Measurements from ENCODE around the gene GPR25.

GPR25 gene

DNA sequence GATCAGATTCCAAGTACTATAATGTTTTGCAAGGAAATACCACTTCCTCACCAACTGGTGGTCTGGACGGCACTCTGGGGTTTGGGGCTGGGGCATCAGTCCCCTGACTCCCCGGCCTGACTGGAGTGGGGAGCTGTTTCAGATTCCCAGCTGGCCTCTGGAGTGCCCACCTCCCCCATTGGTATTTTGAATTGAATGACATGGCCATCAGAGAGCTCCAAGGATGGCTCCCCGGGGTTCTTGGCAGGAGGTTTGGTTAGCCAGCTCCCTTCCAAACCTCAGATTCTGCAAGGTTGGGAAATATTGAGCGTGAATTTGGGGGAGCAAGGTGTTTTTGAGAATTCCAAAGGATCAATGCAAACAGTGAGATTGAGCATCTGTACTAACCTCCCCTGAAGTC, 19.8 kb downstream of the GPR25 start:
- no peaks in the 10 kb centered on the region for H3K9me3 ChIP-seq (ENCODE audit: control insufficient read depth in 1 of 2, low read length in 2 of 2)
- H3K36me3 ChIP-seq (ENCODE audit: control insufficient read depth in 1 of 2, insufficient read depth in 2 of 2, low read length in 2 of 2), result no peaks in the 10 kb centered on the region
- peaks cover 40 to 53% of the 10 kb centered on the region in 2 donors for H3K4me1 ChIP-seq (ENCODE audit: control insufficient read depth in 1 of 2, insufficient read depth in 2 of 2, low read length in 2 of 2)
- H3K9ac ChIP-seq (ENCODE audit: low read depth in 1 of 2, low read length in 2 of 2), result peak overlapping the region; percentile 72 to 77
- H3K27me3 ChIP-seq (ENCODE audit: control insufficient read depth in 1 of 2, insufficient read depth in 2 of 2, low read length in 2 of 2), result no peaks in the 10 kb centered on the region
- peak overlapping the region; percentile 22 for H3K27ac ChIP-seq (ENCODE audit: low read depth, low read length)
- H3K4me3 ChIP-seq (ENCODE audit: low read depth in 1 of 2, low read length in 2 of 2), result peak overlapping the region; percentile 8 to 73

DNA sequence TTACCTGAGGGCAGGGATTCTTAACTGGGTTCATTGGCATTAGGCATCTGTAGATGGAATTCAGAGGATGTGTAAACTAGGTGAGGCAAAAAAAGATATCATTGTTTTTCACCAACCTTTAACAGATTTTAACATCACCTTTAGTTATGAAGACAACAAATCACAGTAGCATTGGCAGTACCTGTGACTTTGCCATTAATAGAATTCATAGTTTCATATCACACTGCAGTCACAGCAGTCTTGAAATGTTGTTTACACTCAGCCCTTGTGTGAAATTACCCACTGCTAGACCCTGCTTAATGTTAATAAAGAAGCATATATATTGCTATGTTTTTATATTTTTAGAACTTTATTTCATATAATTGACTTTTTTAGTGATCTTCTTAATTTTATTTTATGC, 20.2 kb downstream of the GPR25 start:
- Histone ChIP-seq H3K27me3 (ENCODE audit: control insufficient read depth in 1 of 2, insufficient read depth in 2 of 2, low read length in 2 of 2) (no peaks in the 10 kb centered on the region), H3K27ac (ENCODE audit: low read depth, low read length) (peak overlapping the region; percentile 22), H3K9ac (ENCODE audit: low read depth in 1 of 2, low read length in 2 of 2) (peak overlapping the region; percentile 77 to 92), H3K4me1 (ENCODE audit: control insufficient read depth in 1 of 2, insufficient read depth in 2 of 2, low read length in 2 of 2) (peaks cover 43 to 57% of the 10 kb centered on the region in 2 donors), H3K4me3 (ENCODE audit: low read depth in 1 of 2, low read length in 2 of 2) (peak overlapping the region; percentile 73 to 89), H3K9me3 (ENCODE audit: control insufficient read depth in 1 of 2, low read length in 2 of 2) (no peaks in the 10 kb centered on the region), H3K36me3 (ENCODE audit: control insufficient read depth in 1 of 2, insufficient read depth in 2 of 2, low read length in 2 of 2) (peaks cover 2% of the 10 kb centered on the region in 2 donors)

DNA sequence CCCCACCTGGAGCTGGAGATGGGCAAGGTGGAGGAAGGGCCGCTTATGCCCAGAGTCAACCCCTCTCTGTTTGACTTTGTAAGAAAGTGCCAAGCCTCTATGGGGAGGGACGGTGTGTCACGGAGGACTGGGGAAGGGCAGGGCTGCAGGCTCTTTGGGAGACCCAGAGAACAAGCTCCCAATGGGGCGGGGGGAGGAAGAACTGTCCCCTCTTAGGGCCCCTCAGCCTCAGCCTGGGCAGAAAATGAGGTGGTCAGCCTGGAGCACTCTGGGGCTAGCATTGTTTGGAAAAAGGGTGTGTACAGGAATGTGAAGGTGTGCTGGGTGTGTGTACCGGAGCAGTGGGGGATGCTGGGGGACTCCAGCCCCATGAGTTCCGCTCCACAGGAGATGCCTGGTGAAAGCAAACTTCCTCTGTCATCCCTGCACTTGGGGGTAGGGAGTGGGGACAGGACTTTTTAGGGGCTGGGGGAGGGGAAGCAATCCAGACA, 20.7 kb downstream of the GPR25 start:
- peaks cover 44 to 60% of the 10 kb centered on the region in 2 donors for H3K4me1 ChIP-seq (ENCODE audit: control insufficient read depth in 1 of 2, insufficient read depth in 2 of 2, low read length in 2 of 2)
- H3K9me3 ChIP-seq (ENCODE audit: control insufficient read depth in 1 of 2, low read length in 2 of 2), result no peaks in the 10 kb centered on the region
- peak overlapping the region; percentile 52 to 92 for H3K9ac ChIP-seq (ENCODE audit: low read depth in 1 of 2, low read length in 2 of 2)
- H3K36me3 ChIP-seq (ENCODE audit: control insufficient read depth in 1 of 2, insufficient read depth in 2 of 2, low read length in 2 of 2), result peaks cover 6 to 7% of the 10 kb centered on the region in 2 donors
- H3K4me3 ChIP-seq (ENCODE audit: low read depth in 1 of 2, low read length in 2 of 2), result peak overlapping the region; percentile 73 to 89
- H3K27me3 ChIP-seq (ENCODE audit: control insufficient read depth in 1 of 2, insufficient read depth in 2 of 2, low read length in 2 of 2), result no peaks in the 10 kb centered on the region
- H3K27ac ChIP-seq (ENCODE audit: low read depth, low read length), result peak overlapping the region; percentile 11

DNA sequence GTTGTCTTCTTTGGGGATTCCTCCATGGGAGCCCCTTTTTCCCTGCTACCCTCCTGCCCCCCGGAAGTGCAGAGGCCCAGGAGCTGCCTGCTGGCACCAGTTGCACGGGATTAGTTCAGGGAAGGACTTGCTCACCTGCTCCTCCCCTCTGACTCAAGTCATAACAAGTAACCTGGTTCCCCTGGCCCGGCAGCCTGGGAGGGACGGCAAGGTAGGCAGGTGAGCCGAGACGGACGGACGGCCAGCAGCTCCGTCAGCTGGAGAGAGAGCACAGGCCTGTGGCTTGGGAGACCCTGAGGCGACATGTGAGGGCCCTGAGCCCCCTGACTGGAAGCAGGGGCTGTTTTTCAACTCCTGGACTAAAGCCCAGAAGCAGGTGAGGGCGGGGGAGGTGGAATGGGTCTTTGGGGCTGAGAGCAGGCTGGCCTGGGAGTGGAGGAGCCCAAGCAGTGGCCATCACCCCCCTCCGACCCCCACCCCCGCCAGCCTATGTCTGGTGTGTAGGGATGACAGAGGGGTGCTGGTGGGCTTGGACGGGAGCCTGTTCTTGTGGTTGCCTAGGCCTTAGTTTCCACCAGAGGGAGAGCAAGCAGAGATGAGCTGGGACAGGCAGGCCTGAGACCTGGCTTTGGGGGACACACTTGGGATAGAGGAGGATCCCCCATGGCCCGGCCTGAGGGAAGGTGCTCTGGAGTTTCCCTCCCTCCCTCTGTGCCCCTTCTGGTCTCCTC, 22.1 kb downstream of the GPR25 start, which contains the start of gene INAVA:
TSS of gene INAVA (plus strand) at position 189 of the 731 bp plus-strand sequence. CDS start 3,501 bp downstream, outside the sequence.
- Histone ChIP-seq H3K4me1 (ENCODE audit: control insufficient read depth in 1 of 2, insufficient read depth in 2 of 2, low read length in 2 of 2) (peaks cover 52 to 68% of the 10 kb centered on the region in 2 donors), H3K27ac (ENCODE audit: low read depth, low read length) (peak within 1 kb of the TSS; percentile 97), H3K4me3 (ENCODE audit: low read depth in 1 of 2, low read length in 2 of 2) (peak within 1 kb of the TSS; percentile 88 to 89), H3K27me3 (ENCODE audit: control insufficient read depth in 1 of 2, insufficient read depth in 2 of 2, low read length in 2 of 2) (no peaks in the 10 kb centered on the region), H3K36me3 (ENCODE audit: control insufficient read depth in 1 of 2, insufficient read depth in 2 of 2, low read length in 2 of 2) (peaks cover 18 to 19% of the 10 kb centered on the region in 2 donors), H3K9ac (ENCODE audit: low read depth in 1 of 2, low read length in 2 of 2) (peak within 1 kb of the TSS; percentile 91 to 92), H3K9me3 (ENCODE audit: control insufficient read depth in 1 of 2, low read length in 2 of 2) (no peaks in the 10 kb centered on the region)

DNA sequence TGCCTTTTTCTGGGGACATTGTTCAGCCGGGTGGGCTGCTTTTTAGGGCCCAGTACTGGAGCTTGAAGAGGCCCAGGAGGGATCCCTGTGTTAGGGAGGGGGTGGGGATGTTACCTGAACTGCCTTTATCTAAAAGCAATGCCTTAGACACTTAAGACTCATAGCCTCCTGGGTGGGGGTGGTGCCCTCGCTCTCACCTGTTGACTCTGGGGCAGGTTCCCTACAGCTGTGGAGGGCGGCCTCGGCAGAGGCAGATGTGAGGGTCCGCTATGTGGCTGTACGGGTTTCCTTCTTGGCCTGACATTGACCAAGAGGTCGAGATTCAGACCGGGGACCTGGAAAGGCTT, 22.6 kb downstream of the GPR25 start:
- Histone ChIP-seq H3K36me3 (ENCODE audit: control insufficient read depth in 1 of 2, insufficient read depth in 2 of 2, low read length in 2 of 2) (peaks cover 24% of the 10 kb centered on the region in 2 donors), H3K27me3 (ENCODE audit: control insufficient read depth in 1 of 2, insufficient read depth in 2 of 2, low read length in 2 of 2) (no peaks in the 10 kb centered on the region), H3K4me1 (ENCODE audit: control insufficient read depth in 1 of 2, insufficient read depth in 2 of 2, low read length in 2 of 2) (peaks cover 55 to 70% of the 10 kb centered on the region in 2 donors), H3K9me3 (ENCODE audit: control insufficient read depth in 1 of 2, low read length in 2 of 2) (no peaks in the 10 kb centered on the region), H3K27ac (ENCODE audit: low read depth, low read length) (peak overlapping the region; percentile 97), H3K9ac (ENCODE audit: low read depth in 1 of 2, low read length in 2 of 2) (peak overlapping the region; percentile 91 to 92), H3K4me3 (ENCODE audit: low read depth in 1 of 2, low read length in 2 of 2) (peak overlapping the region; percentile 88 to 89)

DNA sequence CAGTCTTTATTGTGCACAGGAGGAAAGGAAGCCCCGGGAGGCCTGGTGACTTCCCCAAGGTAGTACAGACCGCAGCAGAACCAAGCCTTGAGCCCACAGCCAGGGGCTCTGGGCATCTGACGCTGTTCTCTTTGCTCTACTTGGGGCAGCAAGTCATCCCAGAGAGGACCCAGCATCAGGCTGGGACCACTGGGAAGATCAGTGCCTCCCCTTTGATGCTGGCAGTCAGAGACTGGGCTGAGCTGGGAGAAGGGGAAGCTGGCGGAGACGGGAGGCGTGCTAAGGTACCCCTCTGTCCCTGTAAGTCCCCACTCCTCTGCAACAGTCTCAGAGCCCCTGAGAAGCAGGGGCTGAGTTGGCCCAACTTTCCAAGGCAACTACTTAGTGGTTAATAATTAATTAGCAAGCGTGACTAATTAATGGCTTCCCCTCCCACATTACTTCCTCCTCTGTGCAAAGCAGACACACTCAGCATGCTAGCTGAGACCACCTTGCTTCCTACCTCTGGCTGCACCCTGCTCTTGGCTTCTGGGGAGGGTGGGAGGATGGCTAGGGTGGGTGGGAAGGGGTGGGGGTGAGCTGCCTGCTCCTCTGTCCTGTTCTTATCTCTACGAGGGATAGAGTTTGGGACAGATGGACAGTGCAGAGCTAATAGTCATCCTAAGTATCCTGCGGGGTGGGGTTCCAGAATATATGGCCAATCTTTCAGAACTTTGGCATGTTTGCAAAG, 23.2 kb downstream of the GPR25 start:
- Histone ChIP-seq H3K4me1 (ENCODE audit: control insufficient read depth in 1 of 2, insufficient read depth in 2 of 2, low read length in 2 of 2) (peaks cover 57 to 69% of the 10 kb centered on the region in 2 donors), H3K27me3 (ENCODE audit: control insufficient read depth in 1 of 2, insufficient read depth in 2 of 2, low read length in 2 of 2) (no peaks in the 10 kb centered on the region), H3K9ac (ENCODE audit: low read depth in 1 of 2, low read length in 2 of 2) (peak overlapping the region; percentile 91 to 92), H3K27ac (ENCODE audit: low read depth, low read length) (peak overlapping the region; percentile 97), H3K36me3 (ENCODE audit: control insufficient read depth in 1 of 2, insufficient read depth in 2 of 2, low read length in 2 of 2) (peaks cover 27 to 30% of the 10 kb centered on the region in 2 donors), H3K9me3 (ENCODE audit: control insufficient read depth in 1 of 2, low read length in 2 of 2) (no peaks in the 10 kb centered on the region), H3K4me3 (ENCODE audit: low read depth in 1 of 2, low read length in 2 of 2) (peak overlapping the region; percentile 88 to 89)

DNA sequence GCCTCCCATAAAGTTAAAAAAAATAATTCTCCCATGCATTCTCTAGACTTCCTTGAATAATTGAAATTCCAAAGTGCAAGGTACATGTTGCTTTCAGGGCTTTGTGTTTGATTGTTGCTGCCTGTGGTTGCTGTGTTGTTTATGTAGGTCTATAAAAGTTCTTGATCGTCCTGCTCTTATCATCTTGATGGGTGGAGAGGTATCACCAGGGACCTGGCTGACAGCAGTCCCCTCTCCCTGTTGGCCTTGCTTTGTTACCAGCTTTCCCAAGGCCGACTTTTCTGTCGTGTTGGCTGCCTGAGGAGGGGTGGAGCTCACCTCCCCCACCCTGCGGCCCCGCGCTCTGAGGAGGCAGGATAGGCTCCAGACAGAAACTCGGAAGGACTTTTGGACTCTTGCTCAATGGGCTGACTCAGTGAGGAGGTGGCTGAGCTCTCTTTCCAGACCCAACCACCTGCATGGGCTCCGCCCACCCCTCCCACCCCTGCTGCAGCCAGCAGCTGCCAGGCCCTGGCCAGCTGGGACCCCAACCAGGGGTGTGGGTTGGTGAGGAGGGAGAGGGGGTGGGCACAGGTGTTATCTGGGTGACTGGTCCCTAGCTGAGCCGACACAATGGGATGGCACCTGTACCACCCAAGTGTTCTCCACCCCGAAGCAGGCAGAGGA, 23.9 kb downstream of the GPR25 start:
- Histone ChIP-seq H3K9me3 (ENCODE audit: control insufficient read depth in 1 of 2, low read length in 2 of 2) (no peaks in the 10 kb centered on the region), H3K27me3 (ENCODE audit: control insufficient read depth in 1 of 2, insufficient read depth in 2 of 2, low read length in 2 of 2) (no peaks in the 10 kb centered on the region), H3K4me3 (ENCODE audit: low read depth in 1 of 2, low read length in 2 of 2) (peak overlapping the region; percentile 88 to 89), H3K27ac (ENCODE audit: low read depth, low read length) (peak overlapping the region; percentile 87), H3K9ac (ENCODE audit: low read depth in 1 of 2, low read length in 2 of 2) (peak overlapping the region; percentile 55 to 78), H3K36me3 (ENCODE audit: control insufficient read depth in 1 of 2, insufficient read depth in 2 of 2, low read length in 2 of 2) (peaks cover 33 to 37% of the 10 kb centered on the region in 2 donors), H3K4me1 (ENCODE audit: control insufficient read depth in 1 of 2, insufficient read depth in 2 of 2, low read length in 2 of 2) (peaks cover 61 to 74% of the 10 kb centered on the region in 2 donors)

DNA sequence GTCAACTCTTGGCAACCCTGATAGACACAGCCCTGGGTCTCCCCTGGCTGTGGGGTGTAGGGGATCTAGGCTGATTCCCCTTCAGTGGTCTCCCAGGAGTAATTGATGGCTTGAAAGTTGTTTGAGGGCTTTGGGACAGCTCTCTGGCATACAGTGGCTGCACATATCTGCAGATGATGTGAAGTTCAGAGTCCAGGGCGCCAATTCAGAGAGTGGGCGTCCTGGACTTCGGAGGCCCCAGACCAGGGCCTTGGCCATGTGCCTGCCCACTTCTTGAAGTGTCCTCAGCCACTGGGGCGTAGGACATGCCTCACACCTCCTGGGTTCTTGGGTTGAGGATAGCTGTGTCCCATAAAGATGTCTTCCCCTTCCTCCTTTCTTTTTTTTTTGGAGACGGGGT, 24.5 kb downstream of the GPR25 start:
- peaks cover 62 to 74% of the 10 kb centered on the region in 2 donors for H3K4me1 ChIP-seq (ENCODE audit: control insufficient read depth in 1 of 2, insufficient read depth in 2 of 2, low read length in 2 of 2)
- H3K9me3 ChIP-seq (ENCODE audit: control insufficient read depth in 1 of 2, low read length in 2 of 2), result no peaks in the 10 kb centered on the region
- H3K4me3 ChIP-seq (ENCODE audit: low read depth in 1 of 2, low read length in 2 of 2), result peak overlapping the region; percentile 60 to 89
- H3K36me3 ChIP-seq (ENCODE audit: control insufficient read depth in 1 of 2, insufficient read depth in 2 of 2, low read length in 2 of 2), result peaks cover 37 to 43% of the 10 kb centered on the region in 2 donors
- peak overlapping the region; percentile 87 for H3K27ac ChIP-seq (ENCODE audit: low read depth, low read length)
- H3K9ac ChIP-seq (ENCODE audit: low read depth in 1 of 2, low read length in 2 of 2), result peak overlapping the region; percentile 55 to 78
- H3K27me3 ChIP-seq (ENCODE audit: control insufficient read depth in 1 of 2, insufficient read depth in 2 of 2, low read length in 2 of 2), result no peaks in the 10 kb centered on the region

DNA sequence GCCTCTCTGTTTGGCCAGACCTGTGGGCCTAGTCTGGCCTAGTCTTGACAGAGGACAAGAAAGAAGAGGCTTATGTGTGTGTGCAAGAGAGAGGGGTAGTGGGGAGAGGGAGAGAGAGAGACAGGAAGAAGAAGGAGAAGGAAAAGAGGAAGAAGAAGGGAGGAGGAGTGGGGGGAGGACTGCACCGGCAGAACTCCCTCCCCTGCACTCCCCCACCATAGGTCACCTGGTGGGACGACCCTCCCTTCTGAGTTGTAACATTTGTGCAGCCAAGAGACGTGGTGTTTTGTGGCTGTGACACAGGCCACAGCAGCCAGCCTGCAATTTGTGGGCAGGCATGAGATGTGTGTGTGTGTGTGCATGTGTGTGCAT, 26.2 kb downstream of the GPR25 start:
- Histone ChIP-seq H3K27me3 (ENCODE audit: control insufficient read depth in 1 of 2, insufficient read depth in 2 of 2, low read length in 2 of 2) (no peaks in the 10 kb centered on the region), H3K4me1 (ENCODE audit: control insufficient read depth in 1 of 2, insufficient read depth in 2 of 2, low read length in 2 of 2) (peaks cover 54 to 66% of the 10 kb centered on the region in 2 donors), H3K27ac (ENCODE audit: low read depth, low read length) (no peak overlapping the region), H3K4me3 (ENCODE audit: low read depth in 1 of 2, low read length in 2 of 2) (peak overlapping the region in 1 of 2 donors; percentile 89), H3K9me3 (ENCODE audit: control insufficient read depth in 1 of 2, low read length in 2 of 2) (no peaks in the 10 kb centered on the region), H3K36me3 (ENCODE audit: control insufficient read depth in 1 of 2, insufficient read depth in 2 of 2, low read length in 2 of 2) (peaks cover 39 to 49% of the 10 kb centered on the region in 2 donors), H3K9ac (ENCODE audit: low read depth in 1 of 2, low read length in 2 of 2) (no peak overlapping the region)
